Measurements from ENCODE around the gene OPN4.

DNA sequence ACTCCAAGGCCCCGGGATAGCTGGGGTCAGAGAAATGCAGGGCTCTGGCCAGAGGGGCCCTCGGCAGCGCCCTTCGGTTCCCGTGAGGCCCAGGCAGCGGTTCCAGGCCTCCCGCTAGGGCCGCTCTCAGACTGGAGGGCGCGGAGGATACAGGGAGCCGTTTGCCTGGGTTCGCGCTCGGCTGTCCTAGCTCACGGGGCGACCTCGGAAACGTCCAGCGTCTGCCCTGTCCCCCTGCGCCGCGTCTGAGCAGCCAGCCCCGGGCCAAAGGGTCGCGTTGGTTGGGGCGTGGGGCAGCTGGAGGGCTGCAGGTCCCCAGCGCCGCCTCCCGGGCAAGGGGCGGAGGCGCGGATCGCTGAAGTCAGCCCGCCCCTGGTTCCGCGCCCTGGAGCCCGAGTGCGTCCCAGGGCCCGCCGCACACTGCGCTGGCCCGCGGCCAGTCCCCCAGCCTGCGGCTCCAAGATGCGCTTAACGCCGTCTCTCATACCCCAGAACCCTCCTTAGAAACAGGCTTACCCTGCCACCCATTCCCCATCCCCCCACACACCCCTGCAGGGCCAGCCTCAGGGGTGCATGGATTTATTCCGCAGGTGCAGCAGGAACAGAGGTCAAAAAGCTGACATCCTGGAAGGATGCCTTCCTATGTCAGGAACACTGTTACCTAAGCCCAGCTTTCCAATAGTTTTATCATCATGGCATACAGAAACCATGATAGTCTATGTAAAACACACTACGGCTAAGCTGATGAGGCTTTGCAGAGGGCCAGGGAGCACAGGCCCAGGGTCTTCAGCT is 22.1 kb upstream of the OPN4 start:
- TF ChIP-seq, protein P1, sequence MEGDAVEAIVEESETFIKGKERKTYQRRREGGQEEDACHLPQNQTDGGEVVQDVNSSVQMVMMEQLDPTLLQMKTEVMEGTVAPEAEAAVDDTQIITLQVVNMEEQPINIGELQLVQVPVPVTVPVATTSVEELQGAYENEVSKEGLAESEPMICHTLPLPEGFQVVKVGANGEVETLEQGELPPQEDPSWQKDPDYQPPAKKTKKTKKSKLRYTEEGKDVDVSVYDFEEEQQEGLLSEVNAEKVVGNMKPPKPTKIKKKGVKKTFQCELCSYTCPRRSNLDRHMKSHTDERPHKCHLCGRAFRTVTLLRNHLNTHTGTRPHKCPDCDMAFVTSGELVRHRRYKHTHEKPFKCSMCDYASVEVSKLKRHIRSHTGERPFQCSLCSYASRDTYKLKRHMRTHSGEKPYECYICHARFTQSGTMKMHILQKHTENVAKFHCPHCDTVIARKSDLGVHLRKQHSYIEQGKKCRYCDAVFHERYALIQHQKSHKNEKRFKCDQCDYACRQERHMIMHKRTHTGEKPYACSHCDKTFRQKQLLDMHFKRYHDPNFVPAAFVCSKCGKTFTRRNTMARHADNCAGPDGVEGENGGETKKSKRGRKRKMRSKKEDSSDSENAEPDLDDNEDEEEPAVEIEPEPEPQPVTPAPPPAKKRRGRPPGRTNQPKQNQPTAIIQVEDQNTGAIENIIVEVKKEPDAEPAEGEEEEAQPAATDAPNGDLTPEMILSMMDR (IDR thresholded peaks at IDR 0.05; ENCODE audit: insufficient read depth, low read depth, low read length) = no peak
- no peak for TF ChIP-seq EZH2 (IDR thresholded peaks at IDR 0.05; ENCODE audit: insufficient read depth, low read length)

All from astrocyte (in vitro differentiated cells and primary cell).